Neural cell (in vitro differentiated cells): ENCODE data around the gene RAB3GAP2.

Experiments used
- CTCF ChIP-seq: fragments of 450-650 bp; IDR thresholded peaks from 2 replicates; pipeline ENCODE4 v1.5.1; 2014; ENCODE audit warnings: antibody characterized with exemption, mild to moderate bottlenecking, moderate library complexity; ENCODE audit not compliant: poor library complexity, severe bottlenecking
- EP300 ChIP-seq: fragments of 450-650 bp; conservative IDR thresholded peaks from 2 replicates; pipeline ENCODE4 v1.6.1; 2014; ENCODE audit warnings: antibody characterized with exemption, mild to moderate bottlenecking, moderate library complexity; ENCODE audit not compliant: poor library complexity, severe bottlenecking
- EZH2 ChIP-seq: fragments of 200-600, 300-800 bp; shearing (Covaris generic), sonication (generic); IDR thresholded peaks from 2 replicates; pipeline ENCODE4 v1.6.1; 2014; ENCODE audit warnings: antibody characterized with exemption, low read length, borderline replicate concordance, mild to moderate bottlenecking; ENCODE audit not compliant: insufficient read depth, poor library complexity, severe bottlenecking
- MXI1 ChIP-seq: fragments of 450-650 bp; conservative IDR thresholded peaks from 2 replicates; pipeline ENCODE4 v1.6.1; 2014; ENCODE audit warnings: antibody characterized with exemption, mild to moderate bottlenecking; ENCODE audit not compliant: poor library complexity, severe bottlenecking
- POLR2AphosphoS5 ChIP-seq: IDR thresholded peaks from 2 replicates; pipeline ENCODE4 v1.6.1; 2012
- RAD21 ChIP-seq: fragments of 450-650 bp; conservative IDR thresholded peaks from 2 replicates; pipeline ENCODE4 v1.6.1; 2014; ENCODE audit warnings: antibody characterized with exemption, mild to moderate bottlenecking, moderate library complexity
- REST ChIP-seq: IDR thresholded peaks from 2 replicates; pipeline ENCODE4 v1.6.1; 2012; ENCODE audit warnings: borderline replicate concordance
- SMC3 ChIP-seq: fragments of 450-650 bp; conservative IDR thresholded peaks from 2 replicates; pipeline ENCODE4 v1.6.1; 2014; ENCODE audit warnings: antibody characterized with exemption, mild to moderate bottlenecking, moderate library complexity; ENCODE audit not compliant: poor library complexity
- TAF1 ChIP-seq: IDR thresholded peaks from 2 replicates; pipeline ENCODE4 v1.6.1; 2012; ENCODE audit warnings: low read depth

GRCh38 chr1:220320709-220321108, 48.5 kb upstream of the RAB3GAP2 start:
- TF ChIP-seq REST (no peak), EZH2 (no peak), CTCF (no peak), POLR2AphosphoS5 (no peak), TAF1 (no peak), MXI1 (no peak), EP300 (no peak), RAD21 (no peak), SMC3 (no peak)
